Measurements from ENCODE around the gene CFAP77.

CFAP77 gene

DNA sequence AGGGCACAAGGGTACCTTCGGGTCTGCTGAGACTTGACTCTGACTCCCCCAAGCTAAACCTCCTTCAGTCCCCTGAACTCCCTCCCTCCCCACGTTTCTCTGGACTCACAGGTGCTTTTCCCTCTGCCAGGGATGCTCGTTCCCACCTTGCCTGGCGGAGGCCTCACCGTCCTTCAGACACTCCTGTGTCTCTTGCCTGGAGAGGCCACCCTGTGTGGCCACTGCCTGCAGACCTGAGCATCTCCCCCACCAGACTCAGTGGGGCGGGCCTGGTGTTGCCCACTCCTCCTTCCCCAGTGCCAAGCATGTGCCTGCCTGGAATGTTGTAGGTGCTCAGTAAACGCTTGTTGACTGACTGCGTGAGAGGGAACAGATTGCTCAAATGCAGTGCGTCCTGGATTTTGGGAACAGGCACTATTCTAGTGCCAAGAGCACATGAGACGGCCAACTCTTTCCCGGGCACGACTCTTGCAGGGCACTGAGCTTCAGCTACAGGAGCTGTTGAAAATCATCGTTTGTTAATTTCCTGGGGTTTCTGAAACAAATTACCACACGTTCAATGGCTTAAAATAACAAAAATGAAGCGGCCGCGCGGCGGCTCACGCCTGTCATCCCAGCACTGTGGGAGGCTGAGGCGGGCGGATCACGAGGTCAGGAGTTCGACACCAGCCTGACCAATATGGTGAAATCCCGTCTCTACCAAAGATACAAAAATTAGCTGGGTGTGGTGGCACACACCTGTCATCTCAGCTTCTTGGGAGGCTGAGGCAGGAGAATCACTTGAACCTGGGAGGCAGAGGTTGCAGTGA lies 101.4 kb downstream of the CFAP77 start:
- Histone ChIP-seq H3K4me3 (replicated peaks; ENCODE audit: low read depth, low read length) (no peak overlapping the region), H3K27me3 (replicated peaks; ENCODE audit: control insufficient read depth, insufficient read depth, low read length) (no peaks in the 10 kb centered on the region), H3K36me3 (ENCODE audit: control insufficient read depth, insufficient read depth, low read length) (no peaks in the 10 kb centered on the region)
- DNase-seq (ENCODE audit: extremely low read depth, insufficient read length), result no peak
- TF ChIP-seq, protein P1, sequence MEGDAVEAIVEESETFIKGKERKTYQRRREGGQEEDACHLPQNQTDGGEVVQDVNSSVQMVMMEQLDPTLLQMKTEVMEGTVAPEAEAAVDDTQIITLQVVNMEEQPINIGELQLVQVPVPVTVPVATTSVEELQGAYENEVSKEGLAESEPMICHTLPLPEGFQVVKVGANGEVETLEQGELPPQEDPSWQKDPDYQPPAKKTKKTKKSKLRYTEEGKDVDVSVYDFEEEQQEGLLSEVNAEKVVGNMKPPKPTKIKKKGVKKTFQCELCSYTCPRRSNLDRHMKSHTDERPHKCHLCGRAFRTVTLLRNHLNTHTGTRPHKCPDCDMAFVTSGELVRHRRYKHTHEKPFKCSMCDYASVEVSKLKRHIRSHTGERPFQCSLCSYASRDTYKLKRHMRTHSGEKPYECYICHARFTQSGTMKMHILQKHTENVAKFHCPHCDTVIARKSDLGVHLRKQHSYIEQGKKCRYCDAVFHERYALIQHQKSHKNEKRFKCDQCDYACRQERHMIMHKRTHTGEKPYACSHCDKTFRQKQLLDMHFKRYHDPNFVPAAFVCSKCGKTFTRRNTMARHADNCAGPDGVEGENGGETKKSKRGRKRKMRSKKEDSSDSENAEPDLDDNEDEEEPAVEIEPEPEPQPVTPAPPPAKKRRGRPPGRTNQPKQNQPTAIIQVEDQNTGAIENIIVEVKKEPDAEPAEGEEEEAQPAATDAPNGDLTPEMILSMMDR (IDR thresholded peaks at IDR 0.05; ENCODE audit: insufficient read depth, low read length, poor library complexity, severe bottlenecking), result no peak

DNA sequence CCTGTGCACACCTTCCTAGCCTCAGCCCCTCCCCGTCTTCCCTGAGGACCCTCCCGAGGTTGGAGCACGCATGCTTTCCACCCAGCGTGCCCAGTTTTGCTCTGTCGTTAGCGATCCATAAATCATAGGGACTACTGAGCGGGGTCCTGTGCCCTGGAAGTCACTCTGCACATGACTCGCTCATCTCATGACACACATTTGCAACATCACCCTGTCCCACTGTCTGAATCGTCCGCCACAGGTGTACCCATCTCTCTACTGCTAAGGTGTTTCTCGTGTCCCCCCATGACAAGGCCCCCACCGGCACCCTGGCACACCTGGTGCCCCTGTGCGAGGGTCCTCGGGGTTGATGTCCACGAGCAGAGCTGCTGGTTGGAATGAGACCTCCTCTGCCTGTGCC lies 103.4 kb downstream of the CFAP77 start:
- Histone ChIP-seq H3K36me3 (ENCODE audit: control insufficient read depth, insufficient read depth, low read length) (no peaks in the 10 kb centered on the region), H3K27me3 (replicated peaks; ENCODE audit: control insufficient read depth, insufficient read depth, low read length) (no peaks in the 10 kb centered on the region; the same call in 1 of the 2 replicates), H3K4me3 (replicated peaks; ENCODE audit: low read depth, low read length) (no peak overlapping the region)
- no peak for DNase-seq (ENCODE audit: extremely low read depth, insufficient read length)
- TF ChIP-seq, protein P1 (IDR thresholded peaks at IDR 0.05; ENCODE audit: insufficient read depth, low read length, poor library complexity, severe bottlenecking), result no peak

DNA sequence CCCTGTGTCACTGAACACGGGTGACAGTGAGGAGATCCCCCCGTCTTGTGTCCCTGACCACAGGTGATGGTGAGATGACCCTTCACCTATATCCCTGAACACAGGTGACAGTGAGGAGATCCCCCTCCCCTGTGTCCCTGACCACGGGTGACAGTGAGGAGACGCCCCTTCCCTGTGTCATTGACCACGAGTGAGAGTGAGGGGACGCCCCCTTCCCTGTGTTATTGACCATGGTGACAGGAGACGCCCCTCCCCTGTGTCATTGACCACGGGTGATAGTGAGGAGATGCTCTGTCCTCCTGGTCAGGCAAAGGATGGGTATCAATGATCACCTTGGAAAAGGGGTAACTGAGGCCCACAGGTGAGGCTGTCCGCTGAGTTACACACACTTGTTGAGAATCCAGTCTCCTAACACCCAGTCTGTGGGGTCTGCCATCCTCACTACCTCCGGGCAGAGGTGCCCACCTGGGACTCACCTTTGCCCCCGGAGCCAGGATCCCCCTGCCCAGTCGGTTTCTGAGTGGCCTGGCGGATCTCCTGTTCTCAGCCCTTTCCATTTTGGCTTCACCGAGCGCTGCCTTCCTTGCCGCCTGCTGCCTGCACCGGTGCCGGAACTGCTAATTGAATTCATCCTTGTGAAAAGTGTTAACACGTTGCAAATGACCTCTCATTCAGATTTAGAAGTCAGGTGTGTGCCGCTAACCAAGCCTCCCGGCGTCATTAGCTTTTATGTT lies 104.2 kb downstream of the CFAP77 start:
- no peaks in the 10 kb centered on the region; the same call in 1 of the 2 replicates for H3K27me3 ChIP-seq (replicated peaks; ENCODE audit: control insufficient read depth, insufficient read depth, low read length)

DNA sequence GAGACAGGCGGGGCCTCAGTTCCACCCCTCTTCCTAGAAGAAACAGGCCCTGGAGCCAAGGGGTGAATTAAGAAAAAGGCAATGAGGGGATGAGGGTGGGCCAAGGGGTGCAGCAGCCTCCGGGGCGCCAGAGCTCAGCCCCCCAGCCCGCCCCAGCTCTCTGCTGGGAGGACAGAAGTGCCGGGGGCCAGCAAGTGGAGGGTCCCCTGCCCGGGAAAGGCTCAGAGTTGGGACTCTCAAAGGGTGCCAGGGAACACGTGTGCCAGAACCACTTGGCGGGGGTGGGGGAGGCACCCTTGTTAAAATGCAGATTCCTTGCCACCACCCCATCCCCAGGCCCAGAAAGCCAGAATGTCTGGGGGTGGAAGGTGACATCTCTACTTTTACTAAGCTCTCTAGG lies 104.8 kb downstream of the CFAP77 start:
- no peak for DNase-seq (ENCODE audit: extremely low read depth, insufficient read length)
- TF ChIP-seq, protein P1 (IDR thresholded peaks at IDR 0.05; ENCODE audit: insufficient read depth, low read length, poor library complexity, severe bottlenecking), result no peak
- no peaks in the 10 kb centered on the region for H3K36me3 ChIP-seq (ENCODE audit: control insufficient read depth, insufficient read depth, low read length)
- H3K4me3 ChIP-seq (replicated peaks; ENCODE audit: low read depth, low read length), result no peak overlapping the region
- H3K27me3 ChIP-seq (replicated peaks; ENCODE audit: control insufficient read depth, insufficient read depth, low read length), result no peaks in the 10 kb centered on the region; the same call in 1 of the 2 replicates

More for the DNA sequence above, 104.2 kb downstream of the CFAP77 start:
- Histone ChIP-seq H3K36me3 (ENCODE audit: control insufficient read depth, insufficient read depth, low read length) (no peaks in the 10 kb centered on the region), H3K4me3 (replicated peaks; ENCODE audit: low read depth, low read length) (no peak overlapping the region)
- DNase-seq (ENCODE audit: extremely low read depth, insufficient read length), result no peak
- TF ChIP-seq, protein P1 (IDR thresholded peaks at IDR 0.05; ENCODE audit: insufficient read depth, low read length, poor library complexity, severe bottlenecking), result no peak

DNA sequence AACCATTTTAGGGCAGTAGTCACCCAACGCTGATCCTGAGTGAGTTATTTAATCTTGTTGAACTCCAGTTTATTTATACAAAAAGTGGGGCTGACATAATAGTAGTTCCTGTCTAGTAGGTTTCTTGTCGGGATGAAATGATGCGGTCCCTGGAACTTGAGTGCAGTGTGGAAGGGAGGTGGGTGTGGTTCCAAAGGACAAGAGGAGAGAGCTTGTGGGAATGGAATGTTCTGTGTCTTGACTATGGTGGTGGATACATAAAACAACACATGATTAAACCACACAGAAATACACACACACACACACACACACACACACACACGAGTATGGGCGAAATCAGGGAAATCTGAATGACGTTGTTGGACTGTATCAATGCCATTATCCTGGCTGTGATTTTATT lies 106.3 kb downstream of the CFAP77 start:
- H3K4me3 ChIP-seq (replicated peaks; ENCODE audit: low read depth, low read length), result no peak overlapping the region
- TF ChIP-seq, protein P1 (IDR thresholded peaks at IDR 0.05; ENCODE audit: insufficient read depth, low read length, poor library complexity, severe bottlenecking), result no peak
- no peaks in the 10 kb centered on the region; the same call in none of the 2 replicates for H3K27me3 ChIP-seq (replicated peaks; ENCODE audit: control insufficient read depth, insufficient read depth, low read length)
- no peaks in the 10 kb centered on the region for H3K36me3 ChIP-seq (ENCODE audit: control insufficient read depth, insufficient read depth, low read length)
- no peak for DNase-seq (ENCODE audit: extremely low read depth, insufficient read length)

Data from GM06990 (cell line).